GM18519 (cell line): Measurements from ENCODE around the gene PAAF1.
"Not testable (repeated sequence)": the region's sequence is repeated elsewhere in the genome, so short reads cannot be mapped to it uniquely, and the experiment has no call there.

Experiments
- ATAC-seq: cut with Tn5 transposase; IDR thresholded peaks from one replicate; pipeline ENCODE4 v1.9.1; 2021; ENCODE audit warnings: mild to moderate bottlenecking, moderate library complexity; ENCODE audit not compliant: unreplicated experiment, low FRiP score

PAAF1 gene

GRCh38 chr11:73880449-73880848, 3.6 kb downstream of the PAAF1 start:
- not testable (repeated sequence) for ATAC-seq

- no peak for ATAC-seq
Measured at GRCh38 chr11:73883856-73884255, 7.1 kb downstream of the PAAF1 start.

GRCh38 chr11:73888244-73888643, 11.4 kb downstream of the PAAF1 start:
- no peak for ATAC-seq

GRCh38 chr11:73889019-73889418, 12.2 kb downstream of the PAAF1 start:
- ATAC-seq: no peak

GRCh38 chr11:73889536-73889935, 12.7 kb downstream of the PAAF1 start:
- no peak for ATAC-seq

GRCh38 chr11:73893041-73893440, 16.2 kb downstream of the PAAF1 start:
- no peak for ATAC-seq

- no peak for ATAC-seq
Measured at GRCh38 chr11:73894725-73895335, 18.0 kb downstream of the PAAF1 start.

GRCh38 chr11:73902303-73902702, 25.5 kb downstream of the PAAF1 start:
- no peak for ATAC-seq

- ATAC-seq: no peak
Measured at GRCh38 chr11:73907191-73907590, 30.4 kb downstream of the PAAF1 start.

GRCh38 chr11:73912026-73912425, 35.2 kb downstream of the PAAF1 start:
- ATAC-seq: no peak

- no peak for ATAC-seq
Measured at GRCh38 chr11:73913472-73913871, 36.7 kb downstream of the PAAF1 start.

GRCh38 chr11:73914284-73914683, 37.5 kb downstream of the PAAF1 start:
- no peak for ATAC-seq

GRCh38 chr11:73916435-73916834, 39.6 kb downstream of the PAAF1 start:
- ATAC-seq: no peak

- ATAC-seq: no peak
Measured at GRCh38 chr11:73921180-73921579, 44.4 kb downstream of the PAAF1 start.

GRCh38 chr11:73929388-73929787, 52.6 kb downstream of the PAAF1 start:
- ATAC-seq: no peak

GRCh38 chr11:73931039-73931645, 54.3 kb downstream of the PAAF1 start:
- ATAC-seq: no peak

GRCh38 chr11:73931951-73932350, 55.2 kb downstream of the PAAF1 start:
- no peak for ATAC-seq

- ATAC-seq: no peak
Measured at GRCh38 chr11:73932781-73933180, 56.0 kb downstream of the PAAF1 start.

GRCh38 chr11:73936047-73936446, 59.2 kb downstream of the PAAF1 start:
- not testable (repeated sequence) for ATAC-seq

- no peak for ATAC-seq
Measured at GRCh38 chr11:73939096-73939495, 62.3 kb downstream of the PAAF1 start.

GRCh38 chr11:73940801-73941570, 64.2 kb downstream of the PAAF1 start:
- no peak for ATAC-seq

GRCh38 chr11:73942010-73942409, 65.2 kb downstream of the PAAF1 start:
- no peak for ATAC-seq
